ENCODE data around the gene AKT2.

Gene AKT2

DNA sequence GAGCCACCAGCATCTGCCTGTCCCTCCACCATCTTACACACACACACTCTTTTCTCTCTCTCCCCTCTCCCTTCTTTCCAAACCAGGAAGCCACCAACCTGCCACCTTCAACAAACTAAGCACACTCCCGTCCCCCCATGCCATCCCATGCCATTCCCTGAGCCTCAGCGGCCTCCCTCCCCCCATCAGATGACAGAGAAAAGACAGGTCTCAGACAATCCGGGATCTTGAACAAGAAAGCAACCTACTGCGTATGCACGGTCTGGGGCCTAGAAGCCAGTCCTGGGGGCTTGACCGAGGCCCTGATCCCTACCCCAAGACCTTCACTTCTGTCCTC is 19.4 kb downstream of the AKT2 start:
- Histone ChIP-seq H3K27ac (ENCODE audit: low read depth, low read length) (no peak overlapping the region), H3K27me3 (ENCODE audit: control insufficient read depth in 1 of 2, insufficient read depth in 2 of 2, low read length in 2 of 2) (no peaks in the 10 kb centered on the region), H3K9ac (ENCODE audit: low read depth in 1 of 2, low read length in 2 of 2) (no peak overlapping the region), H3K4me1 (ENCODE audit: control insufficient read depth in 1 of 2, insufficient read depth in 2 of 2, low read length in 2 of 2) (no peaks in the 10 kb centered on the region), H3K36me3 (ENCODE audit: control insufficient read depth in 1 of 2, insufficient read depth in 2 of 2, low read length in 2 of 2) (peaks cover 13 to 40% of the 10 kb centered on the region in 2 donors), H3K4me3 (ENCODE audit: low read depth in 1 of 2, low read length in 2 of 2) (no peak overlapping the region), H3K9me3 (ENCODE audit: control insufficient read depth in 1 of 2, low read length in 2 of 2) (peaks cover 0 to 3% of the 10 kb centered on the region in 2 donors)

DNA sequence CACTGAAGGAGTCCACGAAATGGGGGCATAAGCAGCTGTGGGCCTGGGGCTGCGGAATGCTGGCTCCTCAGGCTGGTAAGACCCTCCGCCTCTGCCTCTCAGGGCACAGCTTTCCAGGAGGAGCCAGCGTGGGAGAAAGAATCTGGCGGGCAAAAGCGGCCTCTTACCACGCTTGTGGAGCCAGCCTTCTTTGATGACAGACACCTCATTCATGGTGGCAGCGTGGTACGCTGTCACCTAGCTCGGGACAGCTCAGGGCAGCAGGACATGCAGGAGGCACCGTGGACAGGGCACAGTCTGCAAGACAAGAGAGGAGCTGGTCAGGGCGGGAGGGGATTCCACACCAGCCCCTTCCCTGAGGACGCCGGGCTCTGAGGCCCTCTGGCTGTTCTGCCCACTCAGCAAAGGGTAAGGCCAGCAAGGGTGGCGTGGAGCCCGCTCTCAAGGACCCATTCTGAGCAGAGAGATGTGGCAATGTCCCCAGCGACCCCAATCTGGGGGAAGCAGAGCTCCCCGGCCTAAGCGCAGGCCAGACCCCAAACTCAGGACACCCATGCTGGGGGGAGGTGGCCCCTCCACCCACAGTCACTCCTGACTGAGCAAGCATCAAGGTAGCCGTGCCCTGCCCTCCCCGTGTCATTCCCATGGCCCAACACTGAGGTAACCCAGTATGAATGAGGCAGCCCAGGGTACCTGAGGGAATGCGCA is 19.9 kb downstream of the AKT2 start:
- H3K36me3 ChIP-seq (ENCODE audit: control insufficient read depth in 1 of 2, insufficient read depth in 2 of 2, low read length in 2 of 2): peaks cover 13 to 36% of the 10 kb centered on the region in 2 donors
- no peak overlapping the region for H3K9ac ChIP-seq (ENCODE audit: low read depth in 1 of 2, low read length in 2 of 2)
- peaks cover 0 to 3% of the 10 kb centered on the region in 2 donors for H3K9me3 ChIP-seq (ENCODE audit: control insufficient read depth in 1 of 2, low read length in 2 of 2)
- no peak overlapping the region for H3K4me3 ChIP-seq (ENCODE audit: low read depth in 1 of 2, low read length in 2 of 2)
- H3K27ac ChIP-seq (ENCODE audit: low read depth, low read length): no peak overlapping the region
- H3K27me3 ChIP-seq (ENCODE audit: control insufficient read depth in 1 of 2, insufficient read depth in 2 of 2, low read length in 2 of 2): no peaks in the 10 kb centered on the region
- H3K4me1 ChIP-seq (ENCODE audit: control insufficient read depth in 1 of 2, insufficient read depth in 2 of 2, low read length in 2 of 2): no peaks in the 10 kb centered on the region

DNA sequence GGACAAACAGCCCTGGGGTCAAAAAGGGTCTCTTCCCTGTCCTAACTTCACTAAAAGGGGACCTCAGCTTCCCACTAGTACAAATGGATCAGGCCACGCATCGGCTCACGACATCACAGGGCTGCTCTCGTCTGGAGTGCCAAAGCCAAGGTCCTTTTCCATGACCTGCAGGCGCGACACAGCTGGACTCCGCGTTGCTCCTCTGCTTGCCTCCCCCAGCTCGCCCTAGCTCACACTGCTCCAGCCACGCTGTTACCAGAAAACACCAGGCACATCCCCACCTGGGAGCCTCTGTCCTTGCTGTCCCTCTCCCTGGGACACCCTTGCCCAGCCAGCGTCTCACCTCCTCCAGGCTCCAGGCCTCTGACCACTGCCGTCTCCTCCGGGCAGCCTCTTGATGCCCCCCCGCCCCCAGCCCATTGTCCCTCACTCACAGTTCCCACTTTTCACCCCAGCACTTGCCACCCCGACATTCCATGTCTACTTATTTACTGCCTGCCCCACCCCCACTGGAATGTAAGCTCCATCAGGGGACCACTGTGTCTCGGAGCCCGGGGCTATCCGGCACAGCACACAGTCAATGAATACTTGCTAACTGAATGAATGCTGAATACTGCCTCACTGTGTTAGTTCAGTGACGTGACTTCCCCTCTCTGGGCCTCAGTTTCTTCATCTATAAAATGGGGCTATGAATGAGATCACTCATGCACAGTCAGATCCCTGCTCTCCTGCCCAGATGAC is 20.7 kb downstream of the AKT2 start:
- Histone ChIP-seq H3K9ac (ENCODE audit: low read depth in 1 of 2, low read length in 2 of 2) (no peak overlapping the region), H3K36me3 (ENCODE audit: control insufficient read depth in 1 of 2, insufficient read depth in 2 of 2, low read length in 2 of 2) (peaks cover 13 to 32% of the 10 kb centered on the region in 2 donors), H3K27me3 (ENCODE audit: control insufficient read depth in 1 of 2, insufficient read depth in 2 of 2, low read length in 2 of 2) (no peaks in the 10 kb centered on the region), H3K27ac (ENCODE audit: low read depth, low read length) (no peak overlapping the region), H3K9me3 (ENCODE audit: control insufficient read depth in 1 of 2, low read length in 2 of 2) (peaks cover 0 to 3% of the 10 kb centered on the region in 2 donors), H3K4me1 (ENCODE audit: control insufficient read depth in 1 of 2, insufficient read depth in 2 of 2, low read length in 2 of 2) (no peaks in the 10 kb centered on the region), H3K4me3 (ENCODE audit: low read depth in 1 of 2, low read length in 2 of 2) (no peak overlapping the region)

DNA sequence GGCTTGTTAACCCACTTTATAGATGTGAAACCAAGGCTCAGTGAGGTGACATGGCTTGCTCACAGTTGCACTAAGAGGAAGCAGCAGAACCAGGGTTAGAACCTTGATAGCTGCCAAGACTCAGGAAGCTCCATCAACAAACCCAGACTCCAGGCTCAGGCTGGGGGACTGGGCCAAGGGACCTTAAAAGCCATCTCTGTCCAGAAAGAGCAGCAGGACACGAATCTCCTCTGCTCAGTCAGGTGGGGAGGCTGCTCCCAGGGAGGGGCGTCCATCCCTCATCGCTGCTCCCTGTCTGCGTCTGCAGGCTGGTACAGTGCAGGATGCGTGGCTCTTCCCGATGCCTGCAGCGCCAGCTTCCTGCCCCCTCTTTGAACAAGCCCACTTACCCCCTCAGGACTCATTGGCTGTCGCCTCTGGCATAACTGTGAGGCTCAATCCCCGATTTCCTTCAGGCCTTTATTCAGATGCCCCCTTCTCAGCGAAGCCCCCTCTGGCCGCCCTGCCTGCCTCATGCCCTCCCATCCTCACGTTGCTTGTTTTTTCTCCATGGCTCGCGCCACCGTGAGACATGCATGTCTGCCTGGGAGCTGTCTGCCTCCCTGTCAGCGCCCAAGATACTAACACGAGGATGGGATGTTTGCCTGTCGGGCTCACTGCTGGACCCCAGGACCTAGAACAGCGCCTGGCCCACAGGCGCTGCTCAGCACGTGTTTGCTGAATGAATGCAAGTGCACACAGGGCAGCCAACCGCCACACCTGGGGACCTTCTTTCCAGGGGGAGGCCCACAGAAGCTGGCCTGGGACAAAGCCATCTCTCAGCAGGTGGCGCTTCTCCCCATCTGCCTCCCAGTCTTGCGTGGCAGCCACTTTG is 21.5 kb downstream of the AKT2 start:
- no peaks in the 10 kb centered on the region for H3K4me1 ChIP-seq (ENCODE audit: control insufficient read depth in 1 of 2, insufficient read depth in 2 of 2, low read length in 2 of 2)

DNA sequence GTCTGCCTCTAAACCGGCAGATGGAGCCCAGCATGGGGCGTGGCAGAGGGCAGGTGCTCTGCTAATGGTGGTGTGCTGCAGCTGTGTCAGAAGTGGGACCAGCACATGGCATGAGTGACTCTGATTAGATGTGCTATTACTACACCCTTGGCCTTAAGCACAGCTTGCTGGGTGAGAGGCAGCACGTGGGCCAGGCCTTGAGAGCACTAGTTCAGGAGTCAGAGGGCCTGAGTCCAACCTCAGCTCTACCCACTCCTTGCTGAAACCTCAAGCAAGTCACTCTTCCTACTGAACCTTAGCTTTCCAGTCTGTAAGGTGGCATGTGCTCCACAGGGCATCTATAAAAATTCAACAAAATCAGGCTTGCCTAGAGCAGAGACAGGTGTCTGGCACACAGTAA is 22.7 kb downstream of the AKT2 start:
- Histone ChIP-seq H3K4me1 (ENCODE audit: control insufficient read depth in 1 of 2, insufficient read depth in 2 of 2, low read length in 2 of 2) (peaks cover 0 to 4% of the 10 kb centered on the region in 2 donors), H3K27me3 (ENCODE audit: control insufficient read depth in 1 of 2, insufficient read depth in 2 of 2, low read length in 2 of 2) (no peaks in the 10 kb centered on the region), H3K9me3 (ENCODE audit: control insufficient read depth in 1 of 2, low read length in 2 of 2) (peaks cover 0 to 3% of the 10 kb centered on the region in 2 donors), H3K4me3 (ENCODE audit: low read depth in 1 of 2, low read length in 2 of 2) (no peak overlapping the region), H3K9ac (ENCODE audit: low read depth in 1 of 2, low read length in 2 of 2) (no peak overlapping the region), H3K27ac (ENCODE audit: low read depth, low read length) (no peak overlapping the region), H3K36me3 (ENCODE audit: control insufficient read depth in 1 of 2, insufficient read depth in 2 of 2, low read length in 2 of 2) (peaks cover 13 to 31% of the 10 kb centered on the region in 2 donors)

More for the DNA sequence above, 21.5 kb downstream of the AKT2 start:
- peaks cover 13 to 31% of the 10 kb centered on the region in 2 donors for H3K36me3 ChIP-seq (ENCODE audit: control insufficient read depth in 1 of 2, insufficient read depth in 2 of 2, low read length in 2 of 2)
- no peak overlapping the region for H3K9ac ChIP-seq (ENCODE audit: low read depth in 1 of 2, low read length in 2 of 2)
- H3K4me3 ChIP-seq (ENCODE audit: low read depth in 1 of 2, low read length in 2 of 2): no peak overlapping the region
- H3K27me3 ChIP-seq (ENCODE audit: control insufficient read depth in 1 of 2, insufficient read depth in 2 of 2, low read length in 2 of 2): no peaks in the 10 kb centered on the region
- peaks cover 0 to 3% of the 10 kb centered on the region in 2 donors for H3K9me3 ChIP-seq (ENCODE audit: control insufficient read depth in 1 of 2, low read length in 2 of 2)
- H3K27ac ChIP-seq (ENCODE audit: low read depth, low read length): no peak overlapping the region

DNA sequence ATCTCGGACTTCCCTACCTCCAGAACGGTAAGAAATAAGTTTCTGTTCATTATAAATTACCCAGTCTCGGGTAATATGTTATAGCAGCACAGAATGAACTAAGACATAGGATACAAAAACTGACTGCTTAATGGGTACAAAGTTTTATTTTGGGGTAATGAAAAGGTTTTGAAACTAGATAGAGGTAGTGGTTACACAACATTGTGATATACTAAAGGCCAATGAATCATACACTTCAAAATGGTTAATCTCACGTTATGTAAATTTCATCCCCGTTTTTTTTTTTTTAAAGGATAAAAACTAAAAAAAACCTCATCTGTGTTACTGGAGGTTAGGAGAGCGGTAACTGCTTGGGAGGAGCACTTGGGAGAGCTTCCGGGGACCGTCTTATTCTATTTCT is 23.5 kb downstream of the AKT2 start:
- no peak overlapping the region for H3K9ac ChIP-seq (ENCODE audit: low read depth in 1 of 2, low read length in 2 of 2)
- peaks cover 0 to 3% of the 10 kb centered on the region in 2 donors for H3K9me3 ChIP-seq (ENCODE audit: control insufficient read depth in 1 of 2, low read length in 2 of 2)
- H3K27me3 ChIP-seq (ENCODE audit: control insufficient read depth in 1 of 2, insufficient read depth in 2 of 2, low read length in 2 of 2): no peaks in the 10 kb centered on the region
- H3K27ac ChIP-seq (ENCODE audit: low read depth, low read length): no peak overlapping the region
- H3K4me3 ChIP-seq (ENCODE audit: low read depth in 1 of 2, low read length in 2 of 2): no peak overlapping the region
- peaks cover 14 to 35% of the 10 kb centered on the region in 2 donors for H3K36me3 ChIP-seq (ENCODE audit: control insufficient read depth in 1 of 2, insufficient read depth in 2 of 2, low read length in 2 of 2)
- H3K4me1 ChIP-seq (ENCODE audit: control insufficient read depth in 1 of 2, insufficient read depth in 2 of 2, low read length in 2 of 2): peaks cover 7% of the 10 kb centered on the region in 2 donors

DNA sequence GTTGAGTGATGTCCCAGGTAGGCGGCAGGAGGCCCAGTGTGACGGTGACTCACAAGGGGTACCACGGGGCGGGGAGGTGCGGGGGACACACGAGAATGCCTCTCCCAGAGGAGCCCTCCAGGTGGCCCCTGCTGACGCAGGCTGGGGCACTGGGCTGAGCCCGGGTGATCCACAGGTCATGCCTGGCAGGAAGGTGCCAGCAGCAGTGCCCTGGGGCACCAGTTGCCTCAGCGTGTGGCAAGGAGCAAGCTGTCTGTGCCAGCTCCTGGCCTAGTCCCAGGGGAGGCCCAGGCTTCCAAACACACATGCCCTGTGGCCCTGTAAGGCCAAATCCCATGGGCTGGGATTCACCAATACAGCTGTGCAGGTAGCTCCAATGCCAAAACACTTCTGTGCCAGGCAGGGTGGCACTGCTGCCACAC is 28.0 kb downstream of the AKT2 start:
- H3K9ac ChIP-seq (ENCODE audit: low read depth in 1 of 2, low read length in 2 of 2): no peak overlapping the region
- H3K27ac ChIP-seq (ENCODE audit: low read depth, low read length): no peak overlapping the region
- H3K4me3 ChIP-seq (ENCODE audit: low read depth in 1 of 2, low read length in 2 of 2): no peak overlapping the region
- no peaks in the 10 kb centered on the region for H3K27me3 ChIP-seq (ENCODE audit: control insufficient read depth in 1 of 2, insufficient read depth in 2 of 2, low read length in 2 of 2)
- H3K36me3 ChIP-seq (ENCODE audit: control insufficient read depth in 1 of 2, insufficient read depth in 2 of 2, low read length in 2 of 2): peaks cover 17 to 23% of the 10 kb centered on the region in 2 donors
- H3K4me1 ChIP-seq (ENCODE audit: control insufficient read depth in 1 of 2, insufficient read depth in 2 of 2, low read length in 2 of 2): peaks cover 24% of the 10 kb centered on the region in 2 donors
- no peaks in the 10 kb centered on the region for H3K9me3 ChIP-seq (ENCODE audit: control insufficient read depth in 1 of 2, low read length in 2 of 2)

DNA sequence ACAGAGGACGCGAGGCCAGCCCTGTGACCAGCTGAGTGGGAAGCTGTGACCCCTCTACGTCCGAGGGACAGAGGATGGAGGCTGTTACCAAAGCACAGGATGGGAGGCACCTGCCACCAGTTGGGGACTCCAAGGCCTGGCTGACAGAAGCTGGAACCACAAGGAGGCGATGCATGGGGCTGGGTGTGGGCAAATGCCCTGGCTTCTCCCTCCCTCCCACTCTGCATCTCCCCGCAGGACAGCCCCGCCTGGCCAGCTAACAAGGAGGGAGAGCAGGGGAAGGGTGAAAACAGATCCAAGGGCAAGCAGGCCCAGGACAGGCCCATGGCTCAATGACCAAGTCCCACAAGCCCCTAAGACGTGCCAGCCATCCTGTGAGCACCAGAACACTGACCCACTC is 28.6 kb downstream of the AKT2 start:
- peak overlapping the region; percentile 14 for H3K27ac ChIP-seq (ENCODE audit: low read depth, low read length)
- H3K27me3 ChIP-seq (ENCODE audit: control insufficient read depth in 1 of 2, insufficient read depth in 2 of 2, low read length in 2 of 2): no peaks in the 10 kb centered on the region
- no peak overlapping the region for H3K4me3 ChIP-seq (ENCODE audit: low read depth in 1 of 2, low read length in 2 of 2)
- H3K9me3 ChIP-seq (ENCODE audit: control insufficient read depth in 1 of 2, low read length in 2 of 2): no peaks in the 10 kb centered on the region
- H3K9ac ChIP-seq (ENCODE audit: low read depth in 1 of 2, low read length in 2 of 2): no peak overlapping the region
- H3K4me1 ChIP-seq (ENCODE audit: control insufficient read depth in 1 of 2, insufficient read depth in 2 of 2, low read length in 2 of 2): peaks cover 24% of the 10 kb centered on the region in 2 donors
- H3K36me3 ChIP-seq (ENCODE audit: control insufficient read depth in 1 of 2, insufficient read depth in 2 of 2, low read length in 2 of 2): peaks cover 17 to 26% of the 10 kb centered on the region in 2 donors

DNA sequence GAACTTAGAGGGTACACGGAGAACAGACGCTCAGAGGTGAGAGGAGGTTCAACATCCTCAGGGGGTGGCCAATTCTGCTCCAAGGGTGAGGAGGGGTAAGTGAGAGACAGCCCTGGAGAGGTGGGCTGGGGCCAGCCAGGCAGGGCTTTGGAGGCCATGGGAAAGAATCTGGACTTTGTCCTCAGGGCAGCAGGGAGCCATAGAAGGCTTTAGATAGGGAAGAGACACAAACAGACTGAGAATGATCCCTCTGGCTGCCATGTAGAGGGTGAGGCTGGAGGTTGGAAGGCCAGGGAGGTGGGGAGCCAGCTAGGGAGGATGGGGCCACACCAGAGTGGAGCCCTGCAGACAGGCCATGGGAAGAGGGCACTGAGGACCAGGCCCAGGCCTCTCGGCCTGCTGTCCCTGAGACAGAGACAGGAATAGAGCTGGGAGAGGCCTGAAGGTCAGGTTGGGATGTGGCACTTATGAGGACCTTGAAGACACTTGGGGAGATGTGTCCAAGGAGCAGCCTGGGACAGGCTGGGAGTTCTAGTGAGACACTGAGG is 29.5 kb downstream of the AKT2 start:
- Histone ChIP-seq H3K9ac (ENCODE audit: low read depth in 1 of 2, low read length in 2 of 2) (no peak overlapping the region), H3K4me3 (ENCODE audit: low read depth in 1 of 2, low read length in 2 of 2) (no peak overlapping the region), H3K27me3 (ENCODE audit: control insufficient read depth in 1 of 2, insufficient read depth in 2 of 2, low read length in 2 of 2) (no peaks in the 10 kb centered on the region)

More for the DNA sequence above, 29.5 kb downstream of the AKT2 start:
- H3K36me3 ChIP-seq (ENCODE audit: control insufficient read depth in 1 of 2, insufficient read depth in 2 of 2, low read length in 2 of 2): peaks cover 17 to 26% of the 10 kb centered on the region in 2 donors
- H3K27ac ChIP-seq (ENCODE audit: low read depth, low read length): no peak overlapping the region
- H3K4me1 ChIP-seq (ENCODE audit: control insufficient read depth in 1 of 2, insufficient read depth in 2 of 2, low read length in 2 of 2): peaks cover 24% of the 10 kb centered on the region in 2 donors
- no peaks in the 10 kb centered on the region for H3K9me3 ChIP-seq (ENCODE audit: control insufficient read depth in 1 of 2, low read length in 2 of 2)

Measured in duodenal mucosa (tissue), 2 donors.